HG03342 (cell line): ENCODE data around the gene BEAN1.
A peak's percentile ranks its signal among the peaks of the same experiment; 100 is the strongest.

Experiments
- ATAC-seq: cut with Tn5 transposase; IDR thresholded peaks from one replicate; pipeline ENCODE4 v1.9.1; 2021; ENCODE audit warnings: mild to moderate bottlenecking, moderate library complexity; ENCODE audit not compliant: unreplicated experiment

The BEAN1 gene

GRCh38 chr16:66517586-66518263, 90.6 kb downstream of the BEAN1 start:
- no peak for ATAC-seq

DNA sequence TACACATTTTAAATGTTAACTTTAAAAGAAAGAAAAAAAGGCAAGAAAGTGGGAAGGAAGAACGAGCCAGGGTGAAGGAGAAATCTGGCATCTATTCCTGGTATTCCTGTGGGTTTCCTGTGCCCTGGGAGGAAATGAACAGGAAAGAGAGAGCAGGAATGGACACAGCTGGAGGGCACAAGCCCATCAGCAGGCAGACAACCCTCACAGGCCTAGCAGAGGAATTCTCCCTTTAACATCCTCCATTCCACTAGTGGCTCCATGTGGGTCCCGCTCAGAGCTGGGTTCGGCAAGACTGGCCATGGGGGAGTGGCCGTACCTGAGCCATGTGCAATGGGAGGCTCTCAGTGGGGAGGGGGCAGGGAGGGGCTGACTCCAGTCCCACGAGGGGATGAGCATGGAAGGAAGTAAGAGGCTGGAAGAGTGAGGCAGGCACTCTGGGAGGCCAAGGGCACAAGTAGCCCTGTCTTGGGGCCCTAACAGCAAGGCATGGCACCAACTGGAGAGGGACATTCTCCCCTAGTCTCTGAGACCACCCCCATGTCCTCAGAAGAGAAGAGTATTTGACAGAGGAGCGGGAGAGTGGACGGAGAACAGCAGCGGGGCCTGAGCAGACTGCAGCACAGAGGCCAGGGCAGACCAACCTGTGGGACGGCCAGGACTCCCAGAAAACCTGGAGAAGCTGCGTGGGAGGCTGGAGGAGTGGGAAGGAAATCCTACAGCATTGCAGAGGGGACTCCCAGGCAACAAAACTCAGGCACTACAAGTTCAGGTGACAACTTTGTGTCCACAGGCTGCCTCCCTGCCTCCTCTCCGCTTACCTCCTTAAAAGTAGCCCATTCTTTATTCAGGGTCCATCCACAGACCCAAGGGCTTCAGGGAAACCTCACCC, 92.6 kb downstream of the BEAN1 start:
- ATAC-seq: no peak

- no peak for ATAC-seq
Observed at GRCh38 chr16:66520406-66521170, 93.5 kb downstream of the BEAN1 start.

GRCh38 chr16:66521252-66521713, 94.2 kb downstream of the BEAN1 start:
- ATAC-seq: no peak

GRCh38 chr16:66521951-66522771, 95.1 kb downstream of the BEAN1 start:
- ATAC-seq: peak; percentile 59

DNA sequence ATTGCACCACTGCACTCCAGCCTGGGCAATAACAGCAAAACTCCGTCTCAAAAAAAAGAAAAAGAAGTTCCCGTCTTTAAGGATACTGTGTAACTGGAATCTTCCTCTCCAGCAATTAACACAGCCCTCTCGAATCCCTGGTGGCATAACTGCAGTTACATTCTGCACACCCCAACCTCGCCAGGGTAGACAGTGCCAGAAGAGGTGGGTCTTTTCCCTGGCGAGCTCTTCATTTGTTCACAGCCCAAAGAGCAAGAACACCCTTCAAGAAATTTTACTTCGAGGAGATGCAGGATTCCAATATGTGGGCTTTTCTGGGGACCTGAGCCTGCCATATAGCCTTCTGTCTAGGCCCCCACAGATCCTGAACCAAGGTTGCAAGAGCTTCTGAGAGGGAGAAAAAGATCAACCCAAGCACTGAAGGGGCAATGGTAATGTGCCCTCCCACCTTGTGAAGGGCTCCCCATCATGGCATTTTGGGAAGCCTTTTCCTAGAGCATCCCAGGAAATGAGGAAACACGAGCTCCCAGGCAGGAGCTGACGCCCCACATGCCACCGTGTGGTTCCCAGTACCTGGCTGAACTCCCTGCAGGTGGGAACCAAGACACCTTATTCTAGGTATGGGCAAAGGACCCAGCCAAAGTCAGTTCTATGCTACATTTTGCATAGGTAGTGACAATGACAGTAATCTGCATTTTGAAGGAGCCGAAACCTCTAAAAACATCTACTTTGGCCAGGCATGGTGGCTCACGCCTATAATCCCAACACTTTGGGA, 95.9 kb downstream of the BEAN1 start:
- ATAC-seq: no peak

GRCh38 chr16:66523861-66524354, 96.8 kb downstream of the BEAN1 start:
- ATAC-seq: peak; percentile 42

DNA sequence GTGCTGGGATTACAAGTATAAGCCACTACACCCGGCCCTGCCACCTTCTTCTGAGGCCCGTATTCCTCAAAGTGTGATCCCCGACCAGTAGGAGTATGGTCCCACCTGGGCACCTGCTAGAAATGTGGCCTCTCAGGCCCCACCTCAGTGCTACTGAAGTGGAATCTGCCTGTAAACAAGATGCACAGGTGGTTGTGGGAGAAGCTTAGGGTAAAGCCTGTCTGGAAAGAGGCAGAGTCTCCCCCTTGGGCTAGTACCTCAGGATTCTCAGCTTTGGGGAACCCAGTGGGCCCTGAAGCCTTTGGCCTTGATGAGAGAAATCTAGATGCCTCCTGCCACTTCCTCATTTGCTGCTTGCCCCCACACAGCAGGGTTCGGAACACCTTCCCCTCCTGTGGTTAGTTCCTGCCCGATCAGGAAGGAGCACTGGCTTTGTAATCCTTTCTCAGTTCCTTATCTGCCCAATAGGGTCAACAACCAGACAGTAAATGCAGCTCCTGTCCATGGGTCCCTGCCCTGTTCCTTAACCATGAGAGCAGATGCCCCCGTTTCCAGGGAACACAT, 97.6 kb downstream of the BEAN1 start:
- peak; percentile 62 for ATAC-seq

GRCh38 chr16:66525396-66526180, 98.5 kb downstream of the BEAN1 start:
- ATAC-seq: no peak

- no peak for ATAC-seq
Observed at GRCh38 chr16:66528294-66528693, 101.2 kb downstream of the BEAN1 start.

GRCh38 chr16:66529475-66529874, 102.4 kb downstream of the BEAN1 start:
- no peak for ATAC-seq
